ENCODE data around the gene POLR2E. TPM values are rescaled to one million over a fixed set of nuclear protein-coding genes. Genes with fewer than 3 reads are reported as not detected.
A peak's percentile ranks its signal among the peaks of the same experiment; 100 is the strongest.

Gene POLR2E
- 261 and 272 TPM in 2 replicates for total RNA-seq (2021)
- long read RNA-seq, transcript POLR2E-206 (7 exons, 1,105 nt), result minor isoform, 5 of 1,199 reads
- long read RNA-seq, transcript POLR2E-208 (3 exons, 685 nt), result minor isoform, 5 of 1,199 reads
- long read RNA-seq, transcript POLR2E-213 (8 exons, 2,831 nt), result major isoform, 1,133 of 1,199 reads
- long read RNA-seq, partial matches to known transcripts, result 7 of 1,199 reads
- long read RNA-seq, other reads (novel, unspliced or antisense), result 41 of 1,199 reads

GRCh38 chr19:1094978-1095701, at the start of gene POLR2E:
Gene POLR2E (minus strand): TSS chr19:1095375. CDS start chr19:1095315, 60 bp downstream.
- Histone ChIP-seq H3K9me3 (ENCODE audit: control insufficient read depth, low read depth, low read length) (no peaks in the 10 kb centered on the region), H3K18ac (ENCODE audit: insufficient read length, low read depth, low read length) (peak within 1 kb of the TSS; percentile 36), H2AFZ (ENCODE audit: low read length) (no peak within 1 kb of the TSS), H2BK5ac (ENCODE audit: insufficient read length, low read length) (no peak within 1 kb of the TSS), H3K4me2 (ENCODE audit: insufficient read depth, insufficient read length, low read length) (peak within 1 kb of the TSS; percentile 69), H4K20me1 (ENCODE audit: control insufficient read depth, insufficient read depth, insufficient read length) (no peaks in the 10 kb centered on the region), H4K91ac (ENCODE audit: insufficient read length, low read depth, low read length) (no peak within 1 kb of the TSS), H4K8ac (replicated peaks; ENCODE audit: insufficient read length, low read depth, low read length) (no peak within 1 kb of the TSS), H3K27me3 (ENCODE audit: insufficient read depth, low read length) (no peaks in the 10 kb centered on the region), H3K4me1 (ENCODE audit: insufficient read depth, low read length) (no peaks in the 10 kb centered on the region; the same call in 1 of the 2 replicates), H3K79me1 (ENCODE audit: insufficient read depth, low read depth, low read length, poor library complexity, severe bottlenecking) (peaks cover 11% of the 10 kb centered on the region), H2BK120ac (ENCODE audit: low read depth, low read length, poor library complexity, severe bottlenecking) (no peak within 1 kb of the TSS), H2AK5ac (ENCODE audit: insufficient read length, low read length) (no peak within 1 kb of the TSS), H3K23ac (ENCODE audit: insufficient read length, low read depth, low read length) (no peak within 1 kb of the TSS), H3K79me2 (ENCODE audit: insufficient read depth, low read length) (peaks cover 12% of the 10 kb centered on the region; the same call in 1 of the 2 replicates), H4K5ac (ENCODE audit: insufficient read length, low read depth, low read length) (no peak within 1 kb of the TSS), H2BK12ac (ENCODE audit: insufficient read length, low read depth, low read length) (no peak within 1 kb of the TSS), H3K4ac (ENCODE audit: low read depth, low read length) (no peak within 1 kb of the TSS), H3T11ph (ENCODE audit: low read length) (no peak within 1 kb of the TSS), H3K9ac (ENCODE audit: extremely low read depth, insufficient read length, low read length) (peak within 1 kb of the TSS; percentile 90), H3K23me2 (ENCODE audit: insufficient read length, low read depth, low read length, poor library complexity, severe bottlenecking) (peaks cover 7% of the 10 kb centered on the region), H2BK15ac (ENCODE audit: low read depth, low read length) (no peak within 1 kb of the TSS), H3K14ac (ENCODE audit: insufficient read depth, low read length) (peak within 1 kb of the TSS; percentile 50; the same call in 1 of the 2 replicates), H3K27ac (ENCODE audit: insufficient read length, low read depth, low read length) (no peak within 1 kb of the TSS), H2BK20ac (ENCODE audit: low read depth, low read length, poor library complexity, severe bottlenecking) (no peak within 1 kb of the TSS), H3K56ac (ENCODE audit: insufficient read length, low read depth, low read length) (no peak within 1 kb of the TSS)
- peak within 1 kb of the TSS; percentile 61 to 87 (median 70); a peak in 5 of 7 replicates for H3K27ac Mint-ChIP-seq
- peaks cover 2 to 3% of the 10 kb centered on the region in 2 experiments; a peak in 2 of 5 replicates for H3K9me3 Mint-ChIP-seq
- peak within 1 kb of the TSS; percentile 91 to 92 for H3K4me3 Mint-ChIP-seq
- WGBS (ENCODE audit: extremely low coverage, insufficient read length, low lambda C conversion rate), result no CpG with 5 or more reads among the region's 81 CpGs
- H3K4me1 Mint-ChIP-seq, result peaks cover 6 to 22% of the 10 kb centered on the region in 2 experiments
- no peak for TF ChIP-seq CTCF (conservative IDR thresholded peaks at IDR 0.05)
- DNase-seq, result peak; percentile 97
- H3K27me3 Mint-ChIP-seq (ENCODE audit: low read depth), result no peaks in the 10 kb centered on the region
- H3K36me3 Mint-ChIP-seq (ENCODE audit: insufficient read depth in 1 of 3, low read depth in 3 of 3), result peaks cover 6 to 32% (median 28%) of the 10 kb centered on the region in 3 experiments; a peak in 6 of 7 replicates
